ENCODE results near the gene MAP1S. TPM values are rescaled to one million over a fixed set of nuclear protein-coding genes. Genes with fewer than 3 reads are reported as not detected.
A peak's percentile ranks its signal among the peaks of the same experiment; 100 is the strongest.

Gene MAP1S
- total RNA-seq, 1 donor from 2014 or later, result 111 TPM

DNA sequence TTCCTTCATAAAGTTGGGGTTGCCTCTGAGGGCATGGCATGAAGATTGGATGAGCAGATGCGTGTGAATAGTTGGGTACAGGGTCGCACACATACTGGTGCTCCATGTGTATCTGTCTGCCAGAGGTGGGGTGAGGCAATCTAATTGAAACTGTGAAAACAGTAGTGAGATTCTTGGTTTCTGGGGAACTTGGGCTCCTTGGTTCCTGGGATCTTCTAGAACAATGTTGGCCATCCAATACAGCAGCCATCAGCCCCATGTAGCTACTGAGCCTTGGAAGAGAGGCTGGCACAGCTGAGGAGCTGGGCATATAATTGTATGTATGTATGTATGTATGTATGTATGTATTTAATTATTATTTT is 32.6 kb downstream of the MAP1S start:
- Mint-ChIP-seq H3K27ac (ENCODE audit: unreplicated experiment) (no peak overlapping the region), H3K36me3 (ENCODE audit: unreplicated experiment) (no peaks in the 10 kb centered on the region), H3K9me3 (ENCODE audit: unreplicated experiment) (peaks cover 8% of the 10 kb centered on the region), H3K27me3 (ENCODE audit: unreplicated experiment) (peaks cover 3% of the 10 kb centered on the region), H3K4me3 (ENCODE audit: unreplicated experiment) (no peak overlapping the region), H3K4me1 (ENCODE audit: low read depth, unreplicated experiment) (peaks cover 23% of the 10 kb centered on the region)
- TF ChIP-seq, protein P1, sequence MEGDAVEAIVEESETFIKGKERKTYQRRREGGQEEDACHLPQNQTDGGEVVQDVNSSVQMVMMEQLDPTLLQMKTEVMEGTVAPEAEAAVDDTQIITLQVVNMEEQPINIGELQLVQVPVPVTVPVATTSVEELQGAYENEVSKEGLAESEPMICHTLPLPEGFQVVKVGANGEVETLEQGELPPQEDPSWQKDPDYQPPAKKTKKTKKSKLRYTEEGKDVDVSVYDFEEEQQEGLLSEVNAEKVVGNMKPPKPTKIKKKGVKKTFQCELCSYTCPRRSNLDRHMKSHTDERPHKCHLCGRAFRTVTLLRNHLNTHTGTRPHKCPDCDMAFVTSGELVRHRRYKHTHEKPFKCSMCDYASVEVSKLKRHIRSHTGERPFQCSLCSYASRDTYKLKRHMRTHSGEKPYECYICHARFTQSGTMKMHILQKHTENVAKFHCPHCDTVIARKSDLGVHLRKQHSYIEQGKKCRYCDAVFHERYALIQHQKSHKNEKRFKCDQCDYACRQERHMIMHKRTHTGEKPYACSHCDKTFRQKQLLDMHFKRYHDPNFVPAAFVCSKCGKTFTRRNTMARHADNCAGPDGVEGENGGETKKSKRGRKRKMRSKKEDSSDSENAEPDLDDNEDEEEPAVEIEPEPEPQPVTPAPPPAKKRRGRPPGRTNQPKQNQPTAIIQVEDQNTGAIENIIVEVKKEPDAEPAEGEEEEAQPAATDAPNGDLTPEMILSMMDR (IDR thresholded peaks at IDR 0.05; ENCODE audit: partially characterized antibody, unreplicated experiment), result no peak
- no peak for DNase-seq

DNA sequence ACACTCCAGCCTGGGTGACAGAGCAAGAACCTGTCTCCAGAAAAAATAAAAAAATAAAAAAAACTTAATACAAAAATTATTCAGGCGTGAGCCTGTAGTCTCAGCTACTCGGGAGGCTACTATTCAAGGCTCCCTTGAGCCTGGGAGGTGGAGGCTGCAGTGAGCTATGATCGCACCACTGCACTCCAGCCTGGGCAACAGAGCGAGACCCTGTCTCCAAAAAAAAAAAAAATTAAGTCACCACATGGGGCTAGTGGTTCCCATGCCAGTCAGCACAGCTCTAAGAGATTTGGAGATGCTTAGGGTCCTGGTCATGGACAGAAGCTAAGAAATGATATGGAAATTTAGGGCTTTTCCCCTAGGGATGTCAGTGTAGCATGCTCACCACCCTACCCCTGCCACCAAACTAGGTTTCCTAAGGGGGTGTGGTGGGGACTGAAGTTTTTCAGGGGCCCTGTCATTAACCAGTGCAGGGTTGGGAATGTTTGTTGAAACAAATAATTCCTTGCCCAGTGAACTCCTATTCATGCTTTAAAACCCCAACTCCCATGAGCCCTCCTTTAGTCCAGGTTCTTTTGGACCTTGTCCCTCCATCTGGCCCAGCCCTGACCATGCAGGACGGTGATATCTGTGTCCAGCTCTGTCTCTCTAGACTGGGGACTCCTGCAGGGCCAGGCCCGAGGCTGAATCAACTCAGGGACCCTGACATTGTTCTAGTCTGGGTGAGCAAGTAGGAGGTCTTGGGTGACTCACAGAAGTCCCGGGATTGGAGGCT is 33.8 kb downstream of the MAP1S start:
- peaks cover 23% of the 10 kb centered on the region for H3K4me1 Mint-ChIP-seq (ENCODE audit: low read depth, unreplicated experiment)
- no peak overlapping the region for H3K27ac Mint-ChIP-seq (ENCODE audit: unreplicated experiment)
- H3K27me3 Mint-ChIP-seq (ENCODE audit: unreplicated experiment), result peaks cover 3% of the 10 kb centered on the region
- H3K36me3 Mint-ChIP-seq (ENCODE audit: unreplicated experiment), result no peaks in the 10 kb centered on the region
- DNase-seq, result no peak
- H3K4me3 Mint-ChIP-seq (ENCODE audit: unreplicated experiment), result no peak overlapping the region
- TF ChIP-seq, protein P1 (IDR thresholded peaks at IDR 0.05; ENCODE audit: partially characterized antibody, unreplicated experiment), result no peak
- peaks cover 8% of the 10 kb centered on the region for H3K9me3 Mint-ChIP-seq (ENCODE audit: unreplicated experiment)

DNA sequence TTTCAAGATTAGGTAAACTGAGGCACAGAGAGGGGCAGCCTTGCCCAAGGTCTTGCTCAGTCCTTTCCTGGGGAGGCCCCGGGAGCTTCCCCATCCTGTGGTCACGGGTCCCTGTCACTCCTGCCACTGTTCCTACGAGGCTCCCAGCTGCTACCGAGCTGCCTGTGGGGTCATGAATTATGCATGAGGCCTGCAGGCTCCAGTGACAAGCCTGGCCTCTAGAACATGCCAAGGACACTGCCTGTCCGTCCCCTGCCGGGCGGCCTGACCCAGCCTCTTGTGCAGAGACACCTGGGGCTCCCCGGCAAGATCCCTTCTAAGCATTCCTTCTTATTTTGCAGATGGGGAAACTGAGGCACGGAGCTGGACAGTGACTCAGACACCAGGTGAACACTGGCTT is 34.7 kb downstream of the MAP1S start:
- H3K27me3 Mint-ChIP-seq (ENCODE audit: unreplicated experiment), result peaks cover 3% of the 10 kb centered on the region
- peak overlapping the region; percentile 20 for H3K4me3 Mint-ChIP-seq (ENCODE audit: unreplicated experiment)
- no peaks in the 10 kb centered on the region for H3K36me3 Mint-ChIP-seq (ENCODE audit: unreplicated experiment)
- H3K4me1 Mint-ChIP-seq (ENCODE audit: low read depth, unreplicated experiment), result peaks cover 23% of the 10 kb centered on the region
- H3K9me3 Mint-ChIP-seq (ENCODE audit: unreplicated experiment), result peaks cover 11% of the 10 kb centered on the region
- DNase-seq, result peak; percentile 80
- TF ChIP-seq, protein P1 (IDR thresholded peaks at IDR 0.05; ENCODE audit: partially characterized antibody, unreplicated experiment), result no peak
- peak overlapping the region; percentile 72 for H3K27ac Mint-ChIP-seq (ENCODE audit: unreplicated experiment)

DNA sequence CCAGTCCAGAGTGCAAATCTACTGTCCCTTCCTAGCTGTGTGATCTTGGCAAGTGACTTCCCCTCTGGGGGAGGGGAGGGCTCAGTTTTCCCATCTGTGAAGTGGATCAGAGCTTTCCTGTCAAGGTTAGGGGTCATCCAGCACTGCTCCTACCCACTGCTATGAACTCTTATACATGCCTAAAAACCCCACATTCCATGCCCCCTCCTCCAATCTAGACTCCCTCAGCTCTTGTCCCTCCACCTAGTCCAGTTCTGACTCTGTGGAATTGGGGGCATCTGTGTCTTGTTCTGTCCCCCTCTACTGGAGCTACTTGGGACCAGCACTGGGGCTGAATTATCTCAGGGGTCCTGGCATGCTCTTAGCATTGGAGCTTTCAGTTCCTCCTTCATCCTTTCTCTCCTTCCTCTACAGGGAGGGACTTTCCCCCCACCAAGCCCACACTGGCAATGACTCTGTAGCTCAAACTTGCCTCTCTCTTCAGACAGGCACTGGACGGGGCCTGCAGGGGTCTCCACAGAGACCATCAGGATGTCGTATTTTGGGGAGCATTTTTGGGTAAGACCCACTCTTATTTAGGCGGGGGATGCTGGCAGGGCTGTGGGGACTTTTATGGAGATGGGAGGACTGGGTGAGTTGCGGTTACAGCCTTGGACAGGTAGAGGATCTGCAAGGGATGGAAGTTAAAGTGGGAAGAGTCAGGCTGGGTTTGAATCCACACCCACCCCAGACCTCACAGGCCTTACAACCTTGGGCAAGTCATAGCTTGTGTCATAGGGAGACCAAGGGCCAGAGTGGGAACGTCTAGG is 35.6 kb downstream of the MAP1S start:
- TF ChIP-seq, protein P1 (IDR thresholded peaks at IDR 0.05; ENCODE audit: partially characterized antibody, unreplicated experiment), result peak; percentile 1
- peak overlapping the region; percentile 80 for H3K4me3 Mint-ChIP-seq (ENCODE audit: unreplicated experiment)
- H3K9me3 Mint-ChIP-seq (ENCODE audit: unreplicated experiment), result peaks cover 10% of the 10 kb centered on the region
- H3K36me3 Mint-ChIP-seq (ENCODE audit: unreplicated experiment), result no peaks in the 10 kb centered on the region
- H3K27ac Mint-ChIP-seq (ENCODE audit: unreplicated experiment), result peak overlapping the region; percentile 72
- H3K27me3 Mint-ChIP-seq (ENCODE audit: unreplicated experiment), result peaks cover 3% of the 10 kb centered on the region
- DNase-seq, result no peak
- H3K4me1 Mint-ChIP-seq (ENCODE audit: low read depth, unreplicated experiment), result peaks cover 23% of the 10 kb centered on the region

All from glutamatergic neuron (in vitro differentiated cells).